ENCODE results near the gene SRPK2.

SRPK2 gene

DNA sequence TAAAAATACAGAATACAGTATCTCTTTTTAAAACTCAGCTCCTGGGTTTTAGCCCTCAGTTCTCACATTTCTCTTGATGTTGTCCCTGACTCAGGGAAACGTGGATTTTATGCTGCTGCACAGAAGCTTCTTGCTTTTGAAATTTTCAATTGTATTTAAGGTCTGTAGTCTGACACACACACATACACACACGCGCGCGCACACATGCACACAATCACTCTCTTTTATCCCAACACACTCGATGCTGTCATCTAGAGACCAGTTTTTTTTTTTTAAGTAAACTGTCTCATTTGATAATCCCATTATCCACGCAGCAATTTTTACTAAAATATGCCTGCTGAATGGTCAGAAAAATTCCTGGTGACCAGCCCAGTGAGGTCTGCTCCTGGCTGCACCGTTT is 266.1 kb downstream of the SRPK2 start:
- TF ChIP-seq, protein P1, sequence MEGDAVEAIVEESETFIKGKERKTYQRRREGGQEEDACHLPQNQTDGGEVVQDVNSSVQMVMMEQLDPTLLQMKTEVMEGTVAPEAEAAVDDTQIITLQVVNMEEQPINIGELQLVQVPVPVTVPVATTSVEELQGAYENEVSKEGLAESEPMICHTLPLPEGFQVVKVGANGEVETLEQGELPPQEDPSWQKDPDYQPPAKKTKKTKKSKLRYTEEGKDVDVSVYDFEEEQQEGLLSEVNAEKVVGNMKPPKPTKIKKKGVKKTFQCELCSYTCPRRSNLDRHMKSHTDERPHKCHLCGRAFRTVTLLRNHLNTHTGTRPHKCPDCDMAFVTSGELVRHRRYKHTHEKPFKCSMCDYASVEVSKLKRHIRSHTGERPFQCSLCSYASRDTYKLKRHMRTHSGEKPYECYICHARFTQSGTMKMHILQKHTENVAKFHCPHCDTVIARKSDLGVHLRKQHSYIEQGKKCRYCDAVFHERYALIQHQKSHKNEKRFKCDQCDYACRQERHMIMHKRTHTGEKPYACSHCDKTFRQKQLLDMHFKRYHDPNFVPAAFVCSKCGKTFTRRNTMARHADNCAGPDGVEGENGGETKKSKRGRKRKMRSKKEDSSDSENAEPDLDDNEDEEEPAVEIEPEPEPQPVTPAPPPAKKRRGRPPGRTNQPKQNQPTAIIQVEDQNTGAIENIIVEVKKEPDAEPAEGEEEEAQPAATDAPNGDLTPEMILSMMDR (IDR thresholded peaks at IDR 0.05; ENCODE audit: borderline replicate concordance, control extremely low read depth, extremely low read depth, insufficient read depth, missing control alignments) = no peak
- DNase-seq (ENCODE audit: low spot score) = no peak
- in situ Hi-C loops (cut with MboI; ENCODE audit: low sequenced_read_pairs, unreplicated experiment) = no loop called here

DNA sequence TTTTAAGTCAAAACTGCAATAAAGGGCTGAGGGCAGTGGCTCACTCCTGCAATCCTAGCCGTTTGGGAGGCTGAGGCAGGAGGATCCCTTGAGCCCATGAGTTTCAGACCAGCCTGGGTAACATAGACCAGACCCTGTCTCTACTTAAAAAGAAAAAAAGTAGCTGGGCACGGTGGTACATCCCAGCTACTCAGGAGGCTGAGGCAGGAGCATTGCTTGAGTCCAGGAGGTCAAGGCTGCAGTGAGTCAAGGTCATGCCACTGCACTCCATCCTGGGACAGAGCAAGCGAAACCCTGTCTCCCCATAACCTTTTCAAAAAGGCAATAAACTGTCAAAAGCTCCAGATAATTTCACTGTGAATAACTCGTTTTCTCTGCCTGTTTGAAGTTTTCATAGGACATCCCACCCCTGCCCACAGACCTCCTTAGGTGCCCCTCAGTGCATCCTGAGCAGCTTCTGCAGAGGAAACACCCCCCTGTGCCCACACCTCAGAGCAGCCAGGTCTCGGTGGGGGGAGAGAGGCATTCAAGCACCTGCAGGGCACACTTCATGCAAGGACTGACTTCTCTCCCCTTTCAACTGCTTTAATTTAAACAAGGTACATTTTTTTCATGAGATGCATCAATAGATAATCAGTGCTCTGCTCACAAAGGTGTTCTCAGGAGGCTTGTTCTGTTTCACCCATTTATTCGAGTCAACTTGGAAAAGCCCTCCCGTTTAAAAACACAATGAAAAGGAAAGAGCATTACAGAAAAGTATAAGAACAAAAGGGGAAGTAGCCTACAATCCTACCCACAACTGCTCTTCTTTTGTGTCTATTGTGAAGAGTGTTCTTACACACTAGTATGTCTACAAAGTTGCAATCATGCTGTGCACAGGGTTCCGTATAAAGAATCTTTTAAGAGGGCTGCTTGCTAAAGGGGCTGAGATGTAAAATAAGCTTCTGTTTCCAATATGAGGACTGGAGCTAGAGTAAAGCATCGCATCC is 269.8 kb downstream of the SRPK2 start:
- in situ Hi-C loops (cut with MboI; ENCODE audit: low sequenced_read_pairs, unreplicated experiment) = no loop called here
- DNase-seq (ENCODE audit: low spot score) = no peak
- TF ChIP-seq, protein P1 (IDR thresholded peaks at IDR 0.05; ENCODE audit: borderline replicate concordance, control extremely low read depth, extremely low read depth, insufficient read depth, missing control alignments) = no peak

DNA sequence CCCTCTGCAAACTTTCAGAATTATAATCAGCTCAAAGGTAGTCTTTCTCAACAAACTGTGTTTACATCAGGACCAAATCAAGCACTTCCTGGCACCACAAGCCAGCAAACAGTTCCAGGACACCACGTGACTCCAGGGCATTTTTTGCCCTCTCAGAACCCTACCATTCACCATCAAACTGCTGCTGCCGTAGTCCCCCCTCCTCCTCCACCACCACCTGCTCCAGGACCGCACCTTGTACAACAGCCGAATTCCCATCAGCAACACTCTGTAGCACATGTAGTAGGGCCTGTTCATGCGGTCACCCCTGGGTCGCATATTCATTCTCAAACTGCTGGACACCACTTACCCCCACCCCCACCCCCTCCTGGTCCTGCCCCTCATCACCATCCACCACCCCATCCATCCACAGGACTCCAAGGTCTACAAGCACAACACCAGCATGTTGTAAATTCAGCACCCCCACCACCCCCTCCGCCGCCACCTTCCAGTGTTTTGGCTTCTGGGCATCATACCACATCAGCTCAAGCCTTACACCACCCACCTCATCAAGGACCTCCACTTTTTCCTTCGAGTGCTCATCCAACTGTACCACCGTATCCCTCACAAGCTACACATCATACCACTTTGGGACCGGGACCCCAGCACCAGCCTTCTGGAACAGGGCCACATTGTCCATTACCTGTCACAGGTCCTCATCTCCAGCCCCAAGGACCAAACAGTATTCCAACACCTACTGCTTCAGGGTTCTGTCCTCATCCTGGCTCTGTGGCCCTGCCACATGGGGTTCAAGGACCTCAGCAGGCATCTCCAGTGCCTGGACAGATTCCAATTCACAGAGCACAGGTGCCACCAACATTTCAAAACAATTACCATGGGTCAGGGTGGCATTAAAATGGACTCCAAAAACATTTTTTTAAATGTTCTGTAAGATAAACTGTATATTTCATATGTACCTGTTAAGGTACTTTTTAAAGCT is 276.0 kb downstream of the SRPK2 start:
- TF ChIP-seq, protein P1 (IDR thresholded peaks at IDR 0.05; ENCODE audit: borderline replicate concordance, control extremely low read depth, extremely low read depth, insufficient read depth, missing control alignments) = no peak
- DNase-seq (ENCODE audit: low spot score) = no peak
- in situ Hi-C loops (cut with MboI; ENCODE audit: low sequenced_read_pairs, unreplicated experiment) = no loop called here

DNA sequence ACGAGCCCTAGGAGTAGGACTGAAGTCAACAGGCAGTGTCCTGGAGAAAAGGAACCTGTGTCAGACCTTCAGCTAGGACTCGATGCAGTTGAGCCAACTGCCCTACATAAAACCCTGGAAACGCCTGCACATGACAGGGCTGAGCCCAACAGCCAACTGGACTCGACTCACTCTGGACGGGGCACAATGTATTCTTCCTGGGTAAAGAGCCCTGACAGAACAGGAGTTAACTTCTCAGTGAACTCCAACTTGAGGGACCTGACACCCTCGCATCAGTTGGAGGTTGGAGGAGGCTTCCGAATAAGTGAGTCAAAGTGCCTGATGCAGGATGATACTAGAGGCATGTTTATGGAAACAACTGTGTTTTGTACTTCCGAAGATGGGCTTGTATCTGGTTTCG is 281.3 kb downstream of the SRPK2 start:
- TF ChIP-seq, protein P1 (IDR thresholded peaks at IDR 0.05; ENCODE audit: borderline replicate concordance, control extremely low read depth, extremely low read depth, insufficient read depth, missing control alignments) = no peak
- in situ Hi-C loops (cut with MboI; ENCODE audit: low sequenced_read_pairs, unreplicated experiment) = no loop called here

DNA sequence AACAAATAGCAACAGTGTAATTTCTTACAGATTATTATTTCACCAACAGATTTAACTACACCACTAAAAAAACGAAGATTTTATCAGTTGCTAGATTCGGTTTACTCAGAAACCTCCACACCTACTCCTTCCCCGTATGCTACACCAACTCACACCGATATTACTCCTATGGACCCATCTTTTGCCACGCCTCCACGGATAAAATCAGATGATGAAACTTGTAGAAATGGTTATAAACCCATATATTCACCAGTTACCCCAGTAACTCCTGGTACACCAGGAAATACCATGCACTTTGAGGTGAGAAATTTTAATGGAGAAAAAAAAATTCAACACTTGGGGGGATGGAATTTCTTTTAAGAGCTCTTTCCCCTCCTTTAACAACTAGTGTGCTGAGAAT is 282.2 kb downstream of the SRPK2 start:
- TF ChIP-seq, protein P1 (IDR thresholded peaks at IDR 0.05; ENCODE audit: borderline replicate concordance, control extremely low read depth, extremely low read depth, insufficient read depth, missing control alignments) = no peak
- in situ Hi-C loops (cut with MboI; ENCODE audit: low sequenced_read_pairs, unreplicated experiment) = no loop called here
- no peak for DNase-seq (ENCODE audit: low spot score)

More for the DNA sequence above, 281.3 kb downstream of the SRPK2 start:
- DNase-seq (ENCODE audit: low spot score) = no peak

DNA sequence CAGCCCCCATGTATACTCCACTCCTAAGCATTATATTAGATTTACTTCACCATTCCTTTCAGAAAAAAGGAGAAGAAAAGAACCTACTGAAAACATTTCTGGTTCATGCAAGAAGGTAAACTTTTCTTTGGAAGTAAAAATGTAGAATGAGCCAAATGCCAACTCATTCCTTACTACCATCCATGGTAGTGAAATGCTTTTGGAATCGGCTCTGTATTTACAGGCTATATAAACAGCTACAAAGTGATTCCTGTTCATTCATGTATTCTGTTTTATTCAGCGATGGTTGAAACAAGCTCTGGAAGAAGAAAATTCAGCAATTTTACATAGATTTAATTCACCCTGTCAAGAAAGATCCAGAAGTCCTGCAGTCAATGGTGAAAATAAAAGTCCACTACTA is 283.1 kb downstream of the SRPK2 start:
- DNase-seq (ENCODE audit: low spot score) = no peak
- TF ChIP-seq, protein P1 (IDR thresholded peaks at IDR 0.05; ENCODE audit: borderline replicate concordance, control extremely low read depth, extremely low read depth, insufficient read depth, missing control alignments) = no peak
- in situ Hi-C loops (cut with MboI; ENCODE audit: low sequenced_read_pairs, unreplicated experiment) = no loop called here
